Activated CD4-positive, CD25-positive, alpha-beta regulatory T cell treated with anti-CD3 and anti-CD28 coated beads, Interleukin-2, amount 50 U/mL, for 16 hours (primary cell): ENCODE results near the gene NLRX1.
A peak's percentile ranks its signal among the peaks of the same experiment; 100 is the strongest.
"Not testable (repeated sequence)": the region's sequence is repeated elsewhere in the genome, so short reads cannot be mapped to it uniquely, and the experiment has no call there.

Experiments used
- DNase-seq: peaks from one replicate; pipeline ENCODE4 v3.0.0-alpha.2; 2020; ENCODE audit warnings: low read depth, low spot score

Gene NLRX1

DNA sequence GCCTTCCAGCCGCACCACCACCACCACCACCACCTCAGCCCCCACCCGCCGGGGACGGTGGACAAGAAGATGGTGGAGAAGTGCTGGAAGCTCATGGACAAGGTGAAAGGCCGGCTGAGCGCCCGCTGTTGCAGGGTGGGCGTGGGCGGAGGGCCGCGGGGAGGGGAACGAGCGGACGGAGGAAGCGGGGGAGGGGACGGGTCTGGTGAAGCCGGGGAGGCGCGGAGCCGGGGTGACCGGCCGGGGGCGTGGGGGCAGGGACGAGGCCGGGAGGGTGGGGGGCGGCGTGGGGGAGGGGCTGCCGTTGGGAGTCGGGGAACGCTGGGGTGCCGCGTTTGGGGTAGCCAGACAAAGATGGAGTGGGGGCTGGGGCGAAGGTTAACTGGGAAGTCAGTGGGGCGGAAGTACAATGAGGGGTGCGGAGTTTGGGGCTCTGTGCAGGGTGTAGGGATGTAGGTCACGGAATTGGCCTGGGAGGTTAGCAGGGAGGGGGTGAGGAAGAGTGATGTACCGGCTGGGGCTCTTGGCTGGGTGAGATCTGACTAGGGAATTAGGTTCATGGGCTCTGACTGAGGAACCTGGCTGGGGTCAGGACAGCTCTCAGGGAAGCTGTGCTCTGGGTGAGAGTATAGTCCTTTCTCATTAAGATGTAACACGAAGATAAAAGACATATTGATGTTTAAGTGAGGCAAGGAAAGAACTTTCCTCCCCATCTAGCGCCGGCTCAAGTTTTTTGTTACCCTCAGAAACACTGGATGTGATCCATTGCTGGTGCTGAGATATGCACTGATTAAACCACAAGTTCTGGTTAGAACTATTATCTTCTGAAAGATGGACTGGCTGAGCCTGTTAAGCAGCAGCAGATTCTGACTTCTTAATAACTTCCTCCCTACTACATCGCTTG lies 38.2 kb downstream of the NLRX1 start:
- DNase-seq = peak; percentile 21

DNA sequence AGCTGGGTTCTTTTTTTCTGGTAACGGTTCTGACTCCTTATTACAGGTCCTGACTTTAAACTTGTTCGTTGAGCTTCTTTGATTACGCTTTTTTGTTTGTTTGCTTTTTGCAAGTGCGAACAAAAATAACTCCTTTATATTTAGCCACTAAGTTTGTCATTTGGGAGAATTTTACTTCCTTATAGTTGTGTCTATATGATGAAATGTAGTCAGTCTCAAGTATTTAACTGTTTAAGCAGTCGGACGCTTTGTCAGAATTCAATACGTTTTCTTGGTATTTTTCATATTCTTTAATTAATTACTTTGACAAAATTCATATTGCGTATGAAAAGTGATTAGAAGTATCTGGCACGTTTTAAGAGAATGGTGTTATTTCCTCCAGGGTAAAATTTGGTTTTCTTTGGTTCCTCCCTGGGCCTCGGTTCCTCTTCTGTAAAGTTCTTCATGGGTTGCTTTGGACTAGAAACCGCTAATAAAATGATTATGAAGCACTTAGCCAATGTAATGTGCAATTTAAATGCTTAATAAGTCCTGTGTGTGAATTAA lies 39.0 kb downstream of the NLRX1 start:
- DNase-seq = no peak

DNA sequence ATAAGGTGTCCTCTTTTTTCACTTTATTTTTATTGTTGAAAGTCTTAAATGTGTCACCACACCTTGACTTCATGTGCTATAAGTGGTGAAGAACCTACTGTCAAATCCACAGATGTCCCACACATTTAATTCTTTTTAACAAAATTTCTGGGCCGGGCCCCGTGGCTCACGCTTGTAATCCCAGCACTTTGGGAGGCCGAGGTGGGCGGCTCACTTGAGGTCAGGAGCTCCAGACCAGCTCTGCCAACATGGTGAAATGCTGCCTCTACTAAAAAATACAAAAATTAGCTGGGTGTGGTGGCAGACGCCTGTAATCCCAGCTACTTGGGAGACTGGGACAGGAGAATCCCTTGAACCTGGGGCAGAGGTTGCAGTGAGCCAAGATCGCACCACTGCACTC lies 40.7 kb downstream of the NLRX1 start:
- no peak for DNase-seq

DNA sequence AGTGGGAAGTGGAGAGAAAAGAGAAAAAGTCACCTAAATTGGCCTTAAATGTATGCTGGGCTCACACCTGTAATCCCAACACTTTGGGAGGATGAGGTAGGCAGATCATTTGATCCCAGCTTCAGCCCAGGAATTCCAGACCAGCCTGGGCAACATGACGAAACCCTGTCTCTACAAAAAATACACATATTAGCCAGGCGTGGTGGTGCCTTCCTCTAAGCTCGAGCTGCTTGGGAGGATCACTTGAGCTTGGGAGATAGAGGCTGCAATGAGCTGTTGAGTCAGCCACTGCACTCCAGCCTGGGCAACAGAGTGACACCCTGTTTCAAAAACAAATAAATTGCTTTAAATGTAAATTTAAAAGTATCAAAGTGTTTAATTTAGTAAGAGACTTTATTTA lies 41.5 kb downstream of the NLRX1 start:
- no peak for DNase-seq

DNA sequence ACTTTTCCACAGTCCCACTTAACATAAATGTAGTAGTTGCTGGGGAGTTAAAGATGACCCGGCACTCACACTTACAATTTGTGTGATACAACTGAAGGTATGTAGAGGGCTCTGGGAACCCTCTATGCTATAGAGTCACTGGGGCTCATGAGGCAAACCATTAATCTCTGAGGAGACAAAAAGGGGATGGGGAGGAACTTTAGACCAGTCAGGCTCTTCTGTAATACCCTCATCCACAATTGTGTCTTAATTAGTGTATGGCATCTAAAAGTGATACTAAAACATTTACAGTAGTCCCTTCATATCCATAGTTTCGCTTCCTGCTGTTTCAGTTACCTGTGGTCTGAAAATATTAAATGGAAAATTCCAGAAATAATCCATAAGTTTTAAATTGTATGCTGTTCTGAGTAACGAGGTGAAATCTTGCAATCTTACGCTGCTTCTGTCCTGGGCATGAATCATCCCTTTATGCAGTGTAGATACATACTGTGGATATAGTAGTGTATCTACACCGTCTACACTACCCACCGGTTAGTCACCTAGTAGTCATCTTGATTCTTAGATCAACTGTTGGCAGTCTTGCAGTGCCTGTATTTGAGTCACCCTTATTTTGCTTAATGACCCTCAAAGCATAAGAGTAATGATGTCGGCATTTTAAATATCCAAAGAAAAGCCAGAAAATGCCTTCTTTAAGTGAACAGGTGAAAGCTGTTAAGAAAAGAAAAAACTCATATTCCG lies 49.8 kb downstream of the NLRX1 start:
- DNase-seq = no peak

DNA sequence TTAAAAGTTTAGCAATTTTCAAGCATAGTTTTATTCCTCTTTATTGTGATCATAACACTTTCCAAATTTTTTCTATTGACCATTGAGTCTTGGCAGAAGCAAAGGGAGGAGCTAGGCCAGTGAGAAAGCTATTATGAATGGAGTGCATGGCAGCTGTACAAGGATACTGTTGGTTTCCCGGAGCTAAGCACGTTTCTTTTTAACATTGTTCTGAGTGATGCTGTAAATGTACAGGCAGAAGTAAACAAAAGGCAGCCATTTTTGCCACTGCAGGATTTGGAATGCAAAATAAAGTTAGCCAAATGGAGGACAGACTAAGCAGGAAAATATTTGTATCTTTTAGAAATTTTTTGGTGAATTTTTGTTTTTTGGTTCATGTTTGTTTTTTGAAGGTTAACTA lies 53.8 kb downstream of the NLRX1 start:
- no peak for DNase-seq

DNA sequence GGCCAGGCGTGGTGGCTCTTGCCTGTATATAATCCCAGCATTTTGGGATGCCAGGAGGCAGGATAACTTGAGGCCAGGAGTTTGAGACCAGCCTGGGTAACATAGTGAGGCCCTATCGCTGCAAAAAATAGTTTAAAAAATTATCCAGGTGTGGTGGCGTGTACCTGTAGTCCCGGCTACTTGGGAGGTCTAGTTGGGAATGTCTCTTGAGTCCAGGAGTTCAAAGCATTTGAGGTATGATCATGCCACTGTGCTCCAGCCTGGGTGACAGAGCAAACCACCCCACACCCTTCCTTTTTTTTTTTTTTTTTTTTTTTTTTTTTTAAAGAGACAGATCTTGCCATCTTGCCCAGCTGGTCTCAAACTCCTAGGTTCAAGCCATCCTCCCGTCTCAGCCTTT lies 54.4 kb downstream of the NLRX1 start:
- no peak for DNase-seq

DNA sequence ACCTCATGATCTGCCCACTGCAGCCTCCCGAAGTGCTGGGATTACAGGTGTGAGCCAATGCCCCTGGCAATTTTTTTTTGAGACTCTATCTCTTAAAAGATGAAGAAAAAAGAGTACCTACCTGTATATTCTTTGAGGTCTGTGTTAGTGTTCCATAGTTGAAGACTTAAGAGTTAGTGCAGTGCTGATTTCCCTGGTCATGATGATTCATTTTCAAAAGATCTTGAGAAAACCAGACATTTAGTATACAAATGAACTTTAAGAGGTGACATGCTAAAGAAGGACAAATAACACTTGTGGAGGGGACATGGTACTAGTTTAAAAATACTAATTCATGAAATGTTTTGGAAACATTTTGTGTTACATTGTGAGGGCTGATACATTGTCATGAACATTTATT lies 55.3 kb downstream of the NLRX1 start:
- DNase-seq = no peak

DNA sequence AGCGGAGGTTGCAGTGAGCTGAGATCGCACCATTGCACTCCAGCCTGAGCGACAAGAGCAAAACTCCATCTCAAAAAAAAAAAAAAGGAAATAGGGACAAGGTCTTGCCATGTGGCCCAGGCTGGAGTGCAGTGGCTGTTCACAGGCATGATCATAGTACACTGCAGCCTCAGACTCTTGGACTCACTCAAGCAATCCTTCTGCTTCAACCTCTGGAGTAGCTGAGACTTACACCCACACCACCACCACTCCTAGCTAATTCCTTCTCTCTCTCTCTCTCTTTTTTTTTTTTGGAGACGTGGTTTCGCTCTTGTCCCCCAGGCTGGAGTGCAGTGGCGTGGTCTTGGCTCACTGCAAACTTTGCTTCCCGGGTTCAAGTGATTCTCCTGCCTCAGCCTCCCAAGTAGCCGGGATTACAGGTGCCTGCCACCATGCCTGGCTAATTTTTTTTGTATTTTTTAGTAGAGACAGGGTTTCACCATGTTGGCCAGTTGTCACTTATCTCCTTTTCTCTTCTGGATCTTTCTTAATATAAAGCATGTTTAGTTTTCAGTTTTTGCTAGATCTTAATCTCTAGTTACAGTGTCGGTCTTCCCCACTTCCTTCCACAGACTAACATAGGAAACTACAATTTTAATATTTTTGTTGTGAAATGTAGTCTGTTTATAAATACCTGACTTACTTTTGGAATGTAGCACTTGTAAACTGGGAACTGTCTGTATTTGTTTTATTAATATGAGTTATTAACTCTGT lies 60.2 kb downstream of the NLRX1 start:
- not testable (repeated sequence) for DNase-seq

DNA sequence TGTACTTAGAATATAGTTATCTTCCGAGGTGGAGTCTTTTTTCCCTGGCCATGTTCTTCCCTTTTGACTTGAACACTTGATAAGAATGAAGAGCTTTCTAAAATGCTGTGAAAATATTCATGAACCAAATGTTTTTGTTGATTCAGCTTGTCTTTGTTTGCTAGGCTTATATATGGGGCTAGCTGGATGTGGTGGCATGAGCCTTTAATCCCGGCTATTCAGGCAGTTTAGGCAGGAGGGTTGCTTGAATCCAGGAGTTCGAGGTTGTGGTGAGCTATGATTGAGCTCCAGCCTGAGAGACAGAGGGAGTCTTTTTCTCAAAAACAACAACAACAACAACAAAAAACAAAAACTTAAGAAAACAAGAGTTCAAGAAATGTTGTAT lies 60.8 kb downstream of the NLRX1 start:
- DNase-seq = no peak

DNA sequence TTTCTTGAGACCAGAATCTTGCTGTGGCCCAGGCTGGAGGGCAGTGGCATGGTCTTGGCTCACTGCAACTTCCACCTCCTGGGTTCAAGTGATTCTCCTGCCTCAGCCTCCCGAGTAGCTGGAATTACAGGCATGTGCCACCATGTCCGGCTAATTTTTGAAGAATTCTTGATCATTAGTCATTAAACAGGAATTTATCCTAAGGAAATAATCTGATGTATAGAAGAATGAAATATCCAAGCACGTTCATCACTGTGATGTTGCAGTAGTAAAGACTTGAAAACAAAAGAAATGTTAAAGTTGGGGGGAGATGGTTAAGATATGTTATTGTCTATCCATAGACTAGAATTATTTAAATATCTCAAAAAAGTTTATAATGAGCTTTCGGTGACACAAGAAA lies 61.2 kb downstream of the NLRX1 start:
- DNase-seq = no peak
